Endothelial cell of umbilical vein (primary cell): ENCODE data around the gene FUCA2. TPM values are rescaled to one million over a fixed set of nuclear protein-coding genes. Genes with fewer than 3 reads are reported as not detected.

Source experiments
- BruUV-seq: library from RNA; stranded (reverse); fragments of 400-500 nt; replicated peaks from 2 replicates; lab custom pipeline; 2021; lab: Mats Ljungman, UMichigan
- CTCF ChIA-PET: fragments of 300-600, 350-600 bp; sonication (Branson Sonifier 250); formaldehyde crosslinking; loops from one replicate; lab custom pipeline; 2021; ENCODE audit warnings: antibody characterized with exemption, inconsistent platforms; lab: Charles Lee
- POLR2A ChIA-PET: fragments of 300-600, 350-600 bp; sonication (Branson Sonifier 250); formaldehyde crosslinking; loops from one replicate; lab custom pipeline; 2021; ENCODE audit warnings: antibody characterized with exemption, inconsistent platforms; lab: Charles Lee
- DNase-seq: peaks from one replicate; pipeline ENCODE4 v3.0.0-alpha.2; 2011; ENCODE audit warnings: low read depth, low spot score
- FAIRE-seq: peaks from 2 replicates; lab custom pipeline; 2011; peaks lifted over from hg19 to GRCh38; lab: Jason Lieb, UNC
- H2AFZ ChIP-seq: 2 replicates; pipeline ENCODE4 v1.6.0; 2012; ENCODE audit warnings: low read depth, low read length, control low read depth, inconsistent platforms
- H3K27ac ChIP-seq: 2 replicates; pipeline ENCODE4 v1.5.1; 2011; ENCODE audit warnings: low read depth, mild to moderate bottlenecking, control low read depth, low read length, moderate library complexity; ENCODE audit not compliant: insufficient read depth
- H3K27me3 ChIP-seq, 2 experiments: 2 replicates each; pipeline versions ENCODE4 v1.6.0 to v1.6.1; 2011; ENCODE audit warnings: low read length in 2 of 2, mixed read lengths in 1 of 2; ENCODE audit not compliant: control insufficient read depth in 2 of 2, insufficient read depth in 2 of 2
- H3K36me3 ChIP-seq, 2 experiments: 2 replicates in 1 of 2; 3 replicates in 1 of 2; pipeline ENCODE4 v1.5.1; 2011; ENCODE audit warnings: low read length in 2 of 2, mild to moderate bottlenecking in 1 of 2, moderate library complexity in 1 of 2; ENCODE audit not compliant: control insufficient read depth in 2 of 2, insufficient read depth in 2 of 2; ENCODE audit errors: extremely low read depth in 1 of 2
- H3K4me1 ChIP-seq: 3 replicates; pipeline ENCODE4 v1.5.1; 2011; ENCODE audit warnings: mild to moderate bottlenecking, low read length; ENCODE audit not compliant: control insufficient read depth, insufficient read depth; ENCODE audit errors: extremely low read depth
- H3K4me2 ChIP-seq: 2 replicates; pipeline ENCODE4 v1.6.1; 2011; ENCODE audit warnings: low read length, control low read depth, mixed read lengths; ENCODE audit not compliant: insufficient read depth
- H3K4me3 ChIP-seq, 3 experiments: fragments of 200-600 bp in 1 of 3; sonication (generic), shearing (Covaris generic) in 1 of 3; replicated peaks in 1 of 3; 2 replicates each; pipeline ENCODE4 v1.5.1; 2011 to 2016; ENCODE audit warnings: control low read depth in 3 of 3, low read length in 3 of 3, mild to moderate bottlenecking in 2 of 3, inconsistent platforms in 1 of 3, low read depth in 1 of 3, moderate library complexity in 1 of 3; ENCODE audit not compliant: insufficient read depth in 1 of 3
- H3K79me2 ChIP-seq: 2 replicates; pipeline ENCODE4 v1.6.0; 2012; ENCODE audit warnings: low read length, inconsistent platforms; ENCODE audit not compliant: control insufficient read depth, insufficient read depth
- H3K9ac ChIP-seq: replicated peaks from 2 replicates; pipeline ENCODE3; 2011; ENCODE audit warnings: low read length, control low read depth; ENCODE audit not compliant: insufficient read depth; ENCODE audit errors: extremely low read depth
- H3K9me1 ChIP-seq: replicated peaks from 3 replicates; pipeline ENCODE4 v1.6.0; 2011; ENCODE audit warnings: mild to moderate bottlenecking, low read length; ENCODE audit not compliant: control insufficient read depth, insufficient read depth; ENCODE audit errors: extremely low read depth
- H3K9me3 ChIP-seq: replicated peaks from 2 replicates; pipeline ENCODE4 v1.5.1; 2012; ENCODE audit warnings: low read length, inconsistent platforms; ENCODE audit not compliant: control insufficient read depth, insufficient read depth
- H4K20me1 ChIP-seq: replicated peaks from 2 replicates; pipeline ENCODE3; 2011; ENCODE audit warnings: mild to moderate bottlenecking, low read length; ENCODE audit not compliant: control insufficient read depth, insufficient read depth; ENCODE audit errors: extremely low read depth
- EZH2 ChIP-seq: IDR thresholded peaks from 2 replicates; pipeline ENCODE4 v1.6.1; 2012; ENCODE audit warnings: borderline replicate concordance, low read depth, mild to moderate bottlenecking, moderate library complexity, low read length, inconsistent platforms; ENCODE audit not compliant: severe bottlenecking
- FOS ChIP-seq: IDR thresholded peaks from 2 replicates; pipeline ENCODE4 v1.6.1; 2011; ENCODE audit warnings: mild to moderate bottlenecking, low read length, moderate library complexity, borderline replicate concordance; ENCODE audit not compliant: insufficient read depth
- GATA2 ChIP-seq: IDR thresholded peaks from 2 replicates; pipeline ENCODE4 v1.7.0; 2011; ENCODE audit warnings: low read depth, mild to moderate bottlenecking, moderate library complexity, mixed read lengths, low read length; ENCODE audit not compliant: insufficient read length, insufficient read depth
- JUN ChIP-seq: IDR thresholded peaks from 2 replicates; pipeline ENCODE4 v1.6.1; 2011; ENCODE audit warnings: borderline replicate concordance, low read depth; ENCODE audit not compliant: insufficient read length, insufficient read depth
- MYC ChIP-seq: IDR thresholded peaks from one replicate; pipeline ENCODE4 v1.6.1; 2011; ENCODE audit warnings: mild to moderate bottlenecking, low read depth, low read length
- POLR2A ChIP-seq: IDR thresholded peaks from 2 replicates; pipeline ENCODE4 v1.6.1; 2012; ENCODE audit warnings: low read depth, mild to moderate bottlenecking, control low read depth, low read length
- POLR2AphosphoS5 ChIP-seq: IDR thresholded peaks from 2 replicates; pipeline ENCODE4 v1.6.1; 2012; ENCODE audit warnings: low read depth, mild to moderate bottlenecking, control low read depth, low read length, moderate library complexity; ENCODE audit not compliant: insufficient read depth
- dilution Hi-C: fragments of 300-500 bp; cut with MboI; formaldehyde crosslinking; loops from one replicate; pipeline ENCODE4 v1.15.0; 2019; ENCODE audit warnings: low sequenced_read_pairs; ENCODE audit not compliant: extremely low pct_ligation_motif_present
- intact Hi-C: fragments of 100-400 bp; cut with micrococcal nuclease; formaldehyde crosslinking; loops from one replicate; pipeline ENCODE4 v1.10.0; 2022
- polyA plus RNA-seq, 4 experiments: library from polyadenylated mRNA; depleted of rRNA in 3 of 4; stranded (reverse) in 3 of 4; unstranded in 1 of 4; fragments of >200 nt; gene quantifications; 2 replicates each; pipeline versions ENCODE4 v1.2.1 to v1.2.3, GENCODE V29; 2011 to 2012; ENCODE audit warnings: missing spikeins in 1 of 4
- total RNA-seq: library from RNA; stranded (reverse); gene quantifications from 2 replicates; pipeline ENCODE4 v1.2.3, GENCODE V29; 2021
- TF ChIP-seq, protein P1 (sequence below), 2 donors: IDR thresholded peaks; 1 replicate in 1 of 2; 2 replicates in 1 of 2; pipeline ENCODE4 v1.5.1; 2011; ENCODE audit warnings: low read length in 2 of 2, mild to moderate bottlenecking in 2 of 2, moderate library complexity in 2 of 2, control low read depth in 1 of 2, inconsistent platforms in 1 of 2, low read depth in 1 of 2; ENCODE audit not compliant: insufficient read depth in 1 of 2; ENCODE audit errors: extremely low read depth in 1 of 2
- TF ChIP-seq, protein P2 (sequence below): IDR thresholded peaks from 2 replicates; pipeline ENCODE4 v1.6.1; 2011; ENCODE audit not compliant: insufficient read depth, insufficient read length

FUCA2 gene
- total and polyA plus RNA-seq, 2 donors (not counting 3 experiments of a cell fraction or from before 2014, with no cell fraction given) = 29.7 to 80.9 TPM

DNA sequence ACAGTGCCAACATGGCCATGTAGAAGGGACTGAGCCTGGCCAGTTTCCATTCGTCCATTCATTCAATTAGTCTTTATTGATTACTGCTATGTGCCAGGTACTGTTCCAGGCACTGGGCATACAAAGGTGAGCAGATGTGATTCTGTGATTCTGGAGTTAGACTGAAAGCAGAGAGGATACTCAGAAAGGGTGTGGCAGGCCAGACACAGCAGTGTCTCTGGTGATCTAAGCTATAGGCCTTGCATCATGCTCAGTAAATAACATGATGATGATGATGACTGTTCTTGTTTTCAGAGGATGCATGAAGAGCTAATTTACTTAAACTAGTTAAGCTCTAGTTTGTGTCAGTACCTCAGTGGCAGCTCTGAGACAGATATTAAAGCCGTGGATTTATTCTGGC lies 31.4 kb upstream of the FUCA2 start:
- H3K27me3 ChIP-seq = no peaks in the 10 kb centered on the region
- H3K9ac ChIP-seq = no peak overlapping the region
- no TSS peak for BruUV-seq
- ChIA-PET CTCF (interaction anchor here (1.1 to 1.6 kb wide), 2 partner anchors 11 to 471 kb away, joined by 4 read pairs; no protein-coding TSS in a partner anchor), POLR2A (no interaction called here)
- H3K9me3 ChIP-seq = no peaks in the 10 kb centered on the region
- no peak overlapping the region for H3K4me2 ChIP-seq
- no peaks in the 10 kb centered on the region for H3K36me3 ChIP-seq
- H3K79me2 ChIP-seq = peaks cover 2% of the 10 kb centered on the region
- no peaks in the 10 kb centered on the region for H4K20me1 ChIP-seq
- dilution Hi-C loops (no loop called here), intact Hi-C loops (no loop called here)
- no peak for FAIRE-seq
- H3K9me1 ChIP-seq = no peaks in the 10 kb centered on the region
- no peak overlapping the region for H2AFZ ChIP-seq
- TF ChIP-seq POLR2AphosphoS5 (no peak), EZH2 (no peak), POLR2A (no peak), GATA2 (no peak), MYC (no peak), FOS (no peak), JUN (no peak)
- TF ChIP-seq, protein P1, sequence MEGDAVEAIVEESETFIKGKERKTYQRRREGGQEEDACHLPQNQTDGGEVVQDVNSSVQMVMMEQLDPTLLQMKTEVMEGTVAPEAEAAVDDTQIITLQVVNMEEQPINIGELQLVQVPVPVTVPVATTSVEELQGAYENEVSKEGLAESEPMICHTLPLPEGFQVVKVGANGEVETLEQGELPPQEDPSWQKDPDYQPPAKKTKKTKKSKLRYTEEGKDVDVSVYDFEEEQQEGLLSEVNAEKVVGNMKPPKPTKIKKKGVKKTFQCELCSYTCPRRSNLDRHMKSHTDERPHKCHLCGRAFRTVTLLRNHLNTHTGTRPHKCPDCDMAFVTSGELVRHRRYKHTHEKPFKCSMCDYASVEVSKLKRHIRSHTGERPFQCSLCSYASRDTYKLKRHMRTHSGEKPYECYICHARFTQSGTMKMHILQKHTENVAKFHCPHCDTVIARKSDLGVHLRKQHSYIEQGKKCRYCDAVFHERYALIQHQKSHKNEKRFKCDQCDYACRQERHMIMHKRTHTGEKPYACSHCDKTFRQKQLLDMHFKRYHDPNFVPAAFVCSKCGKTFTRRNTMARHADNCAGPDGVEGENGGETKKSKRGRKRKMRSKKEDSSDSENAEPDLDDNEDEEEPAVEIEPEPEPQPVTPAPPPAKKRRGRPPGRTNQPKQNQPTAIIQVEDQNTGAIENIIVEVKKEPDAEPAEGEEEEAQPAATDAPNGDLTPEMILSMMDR (IDR thresholded peaks at IDR 0.05; ENCODE audit: extremely low read depth in 1 of 2, insufficient read depth in 1 of 2, low read depth in 1 of 2, low read length in 2 of 2) = no peak
- TF ChIP-seq, protein P2, sequence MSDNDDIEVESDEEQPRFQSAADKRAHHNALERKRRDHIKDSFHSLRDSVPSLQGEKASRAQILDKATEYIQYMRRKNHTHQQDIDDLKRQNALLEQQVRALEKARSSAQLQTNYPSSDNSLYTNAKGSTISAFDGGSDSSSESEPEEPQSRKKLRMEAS = no peak
- no peak for DNase-seq
- no peak overlapping the region for H3K4me3 ChIP-seq
- H3K27ac ChIP-seq = no peak overlapping the region
- H3K4me1 ChIP-seq = no peaks in the 10 kb centered on the region
